Thyroid gland (tissue), 4 donors: ENCODE measurements around the gene CCDC9. TPM values are rescaled to one million over a fixed set of nuclear protein-coding genes. Genes with fewer than 3 reads are reported as not detected.
A peak's percentile ranks its signal among the peaks of the same experiment; 100 is the strongest.

Source experiments
- DNase-seq, 2 donors: peaks; one replicate each; pipeline ENCODE4 v3.0.0-alpha.2; 2019
- H3K27ac ChIP-seq, 3 donors: fragments of 200-600 bp; sonication (generic); 1 replicate in 2 of 3; 2 replicates in 1 of 3; pipeline ENCODE4 v1.5.1; 2016 to 2019; ENCODE audit warnings: mild to moderate bottlenecking in 1 of 3, moderate library complexity in 1 of 3
- H3K27me3 ChIP-seq: fragments of 200-600 bp; sonication (generic); one replicate; pipeline ENCODE4 v1.5.1; 2019
- H3K36me3 ChIP-seq, 2 donors: fragments of 200-600 bp; sonication (generic); one replicate each; pipeline ENCODE4 v1.5.1; 2016 to 2019
- H3K4me1 ChIP-seq, 2 donors: fragments of 200-600 bp; sonication (generic); one replicate each; pipeline ENCODE4 v1.5.1; 2017 to 2019
- H3K4me3 ChIP-seq, 3 donors: fragments of 200-600 bp; sonication (generic); replicated peaks in 1 of 3; 1 replicate in 2 of 3; 2 replicates in 1 of 3; pipeline ENCODE4 v1.5.1; 2016; ENCODE audit warnings: mild to moderate bottlenecking in 1 of 3
- H3K9me3 ChIP-seq: fragments of 200-600 bp; sonication (generic); one replicate; pipeline ENCODE4 v1.5.1; 2017
- CTCF ChIP-seq, 6 experiments: fragments of 200-600 bp in 3 of 6; fragments of 450-650 bp in 3 of 6; sonication (generic) in 3 of 6; IDR thresholded peaks; one replicate each; pipeline ENCODE4 v1.5.1; 2016 to 2019; ENCODE audit warnings: antibody characterized with exemption in 6 of 6, mild to moderate bottlenecking in 2 of 6, inconsistent platforms in 1 of 6, moderate library complexity in 1 of 6
- POLR2A ChIP-seq, 2 donors: fragments of 450-650 bp; IDR thresholded peaks; one replicate each; pipeline ENCODE4 v1.6.1; 2017; ENCODE audit warnings: antibody characterized with exemption in 2 of 2, mild to moderate bottlenecking in 2 of 2, moderate library complexity in 1 of 2
- WGBS, 2 donors: methylation state at CpG; one replicate each; pipeline ENCODE4 v1.1.5; 2017; 5-methylcytosine and 5-hydroxymethylcytosine counted together
- intact Hi-C: fragments of 100-400 bp; cut with DNase I; formaldehyde crosslinking; loops from one replicate; pipeline ENCODE4 v1.15.1; 2023
- total RNA-seq, 4 donors: library from RNA; depleted of rRNA; stranded (reverse); fragments of >200 nt; gene quantifications; one replicate each; pipeline ENCODE4 v1.2.3, GENCODE V29; 2016

The CCDC9 gene
- 10 to 100 TPM; 16.1 to 21.9 (median 17.8) TPM for total RNA-seq

- Histone ChIP-seq H3K36me3 (peaks cover 24 to 25% of the 10 kb centered on the region in 2 donors), H3K4me1 (peaks cover 17 to 22% of the 10 kb centered on the region in 2 donors), H3K9me3 (no peaks in the 10 kb centered on the region), H3K4me3 (peak within 1 kb of the TSS; percentile 19 to 54 (median 46)), H3K27ac (peak within 1 kb of the TSS; percentile 93 to 94 (median 93)), H3K27me3 (no peaks in the 10 kb centered on the region)
- TF ChIP-seq CTCF (IDR thresholded peaks at IDR 0.05) (peak in 1 of 6 experiments; percentile 14), POLR2A (IDR thresholded peaks at IDR 0.05) (peak; percentile 62 to 83)
- 22 to 28% methylated on average over 34 to 38 of the region's 60 CpGs for WGBS, 2 donors
- intact Hi-C loops, result loop anchor here (10.0 kb wide), 1 partner anchor 401 kb away; the partner anchor contains the start of gene AP2S1
- DNase-seq, result peak; percentile 97 to 98
Observed at GRCh38 chr19:47255879-47256692, at the start of gene CCDC9. CCDC9 (plus strand) TSS chr19:47256525; CDS start chr19:47258401, 1,876 bp downstream.

- Histone ChIP-seq H3K27me3 (no peaks in the 10 kb centered on the region), H3K36me3 (peaks cover 26 to 39% of the 10 kb centered on the region in 2 donors), H3K4me3 (no peak overlapping the region), H3K9me3 (no peaks in the 10 kb centered on the region), H3K27ac (no peak overlapping the region), H3K4me1 (peaks cover 2 to 14% of the 10 kb centered on the region in 2 donors)
- intact Hi-C loops, result loop anchor here (5.0 kb wide), 1 partner anchor 33 kb away; no protein-coding TSS in a partner anchor
- 84 to 85% methylated on average over 13 of the region's 13 CpGs for WGBS, 2 donors
- TF ChIP-seq POLR2A (IDR thresholded peaks at IDR 0.05) (no peak), CTCF (IDR thresholded peaks at IDR 0.05) (no peak)
- no peak for DNase-seq
Observed at GRCh38 chr19:47209319-47210179, 46.8 kb upstream of the CCDC9 start.

GRCh38 chr19:47210180-47210490, 46.2 kb upstream of the CCDC9 start:
- H3K27me3 ChIP-seq, result no peaks in the 10 kb centered on the region
- no peak for DNase-seq
- no peak overlapping the region for H3K4me3 ChIP-seq
- TF ChIP-seq POLR2A (IDR thresholded peaks at IDR 0.05) (no peak), CTCF (IDR thresholded peaks at IDR 0.05) (no peak)
- H3K36me3 ChIP-seq, result peaks cover 20 to 33% of the 10 kb centered on the region in 2 donors
- H3K9me3 ChIP-seq, result no peaks in the 10 kb centered on the region
- intact Hi-C loops, result no loop called here
- no peak overlapping the region for H3K27ac ChIP-seq
- peaks cover 2 to 14% of the 10 kb centered on the region in 2 donors for H3K4me1 ChIP-seq

- intact Hi-C loops, result no loop called here
- peak; percentile 77 to 81 for DNase-seq
- Histone ChIP-seq H3K36me3 (peaks cover 17 to 27% of the 10 kb centered on the region in 2 donors), H3K27me3 (no peaks in the 10 kb centered on the region), H3K4me3 (no peak overlapping the region), H3K9me3 (no peaks in the 10 kb centered on the region), H3K27ac (peak overlapping the region in 1 of 3 donors; percentile 51), H3K4me1 (peaks cover 2 to 14% of the 10 kb centered on the region in 2 donors)
- 41 to 43% methylated on average over 19 of the region's 19 CpGs for WGBS, 2 donors
- TF ChIP-seq POLR2A (IDR thresholded peaks at IDR 0.05), result no peak
- peak; percentile 59 to 82 (median 78) for TF ChIP-seq CTCF (IDR thresholded peaks at IDR 0.05)
Observed at GRCh38 chr19:47210689-47211316, 45.5 kb upstream of the CCDC9 start.
